Measurements from ENCODE around the gene APOM.

GRCh38 chr6:31631681-31632278, 23.9 kb upstream of the APOM start:
- TF ChIP-seq CTCF (IDR thresholded peaks at IDR 0.05; ENCODE audit: low read depth, low read length) (no peak), POLR2A (IDR thresholded peaks at IDR 0.05; ENCODE audit: extremely low read depth, insufficient read length) (peak; percentile 32), MAX (IDR thresholded peaks at IDR 0.05; ENCODE audit: low read depth, low read length) (no peak), MYC (IDR thresholded peaks at IDR 0.05; ENCODE audit: low read depth, low read length) (no peak)
